Vagina (tissue), 2 donors: ENCODE measurements around the gene SLC35D2.

ENCODE experiments used
- POLR2A ChIP-seq, 2 donors: fragments of 450-650 bp; IDR thresholded peaks; one replicate each; pipeline ENCODE4 v1.6.1; 2017; ENCODE audit warnings: antibody characterized with exemption in 2 of 2, mild to moderate bottlenecking in 2 of 2, moderate library complexity in 2 of 2
- TF ChIP-seq, protein P1 (sequence below), 3 experiments: fragments of 450-650 bp in 2 of 3; fragments of 200-600 bp in 1 of 3; sonication (generic) in 1 of 3; IDR thresholded peaks; one replicate each; pipeline ENCODE4 v1.5.1; 2017 to 2019; ENCODE audit warnings: antibody characterized with exemption in 3 of 3, mild to moderate bottlenecking in 2 of 3, moderate library complexity in 2 of 3

DNA sequence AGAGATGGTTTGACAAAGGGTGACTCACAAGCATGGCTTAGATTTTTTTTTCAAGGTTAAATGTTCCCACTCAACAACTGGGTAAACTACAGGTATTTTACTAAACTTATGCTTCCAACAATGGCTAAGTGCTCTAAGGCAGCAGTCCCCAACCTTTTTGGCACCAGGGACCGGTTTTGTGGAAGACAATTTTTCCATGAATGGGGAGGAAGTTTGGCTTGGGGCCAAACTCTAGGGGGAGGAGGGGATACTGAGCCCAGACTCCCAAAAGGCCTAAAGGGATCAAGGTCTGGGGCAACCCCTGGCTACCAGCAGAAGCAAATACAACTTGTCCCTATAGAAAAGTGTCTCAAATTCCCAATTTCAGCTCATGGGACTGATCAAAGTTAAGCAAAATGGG is 49.6 kb downstream of the SLC35D2 start:
- TF ChIP-seq, protein P1, sequence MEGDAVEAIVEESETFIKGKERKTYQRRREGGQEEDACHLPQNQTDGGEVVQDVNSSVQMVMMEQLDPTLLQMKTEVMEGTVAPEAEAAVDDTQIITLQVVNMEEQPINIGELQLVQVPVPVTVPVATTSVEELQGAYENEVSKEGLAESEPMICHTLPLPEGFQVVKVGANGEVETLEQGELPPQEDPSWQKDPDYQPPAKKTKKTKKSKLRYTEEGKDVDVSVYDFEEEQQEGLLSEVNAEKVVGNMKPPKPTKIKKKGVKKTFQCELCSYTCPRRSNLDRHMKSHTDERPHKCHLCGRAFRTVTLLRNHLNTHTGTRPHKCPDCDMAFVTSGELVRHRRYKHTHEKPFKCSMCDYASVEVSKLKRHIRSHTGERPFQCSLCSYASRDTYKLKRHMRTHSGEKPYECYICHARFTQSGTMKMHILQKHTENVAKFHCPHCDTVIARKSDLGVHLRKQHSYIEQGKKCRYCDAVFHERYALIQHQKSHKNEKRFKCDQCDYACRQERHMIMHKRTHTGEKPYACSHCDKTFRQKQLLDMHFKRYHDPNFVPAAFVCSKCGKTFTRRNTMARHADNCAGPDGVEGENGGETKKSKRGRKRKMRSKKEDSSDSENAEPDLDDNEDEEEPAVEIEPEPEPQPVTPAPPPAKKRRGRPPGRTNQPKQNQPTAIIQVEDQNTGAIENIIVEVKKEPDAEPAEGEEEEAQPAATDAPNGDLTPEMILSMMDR (IDR thresholded peaks at IDR 0.05), result no peak
- no peak for TF ChIP-seq POLR2A (IDR thresholded peaks at IDR 0.05)
